CD4-positive, alpha-beta T cell (primary cell): ENCODE data around the gene CCR6. TPM values are rescaled to one million over a fixed set of nuclear protein-coding genes. Genes with fewer than 3 reads are reported as not detected.
"Not testable (repeated sequence)": the region's sequence is repeated elsewhere in the genome, so short reads cannot be mapped to it uniquely, and the experiment has no call there.

Source experiments
- ATAC-seq: fragments of 200-7000 bp; cut with Tn5 transposase; one replicate; pipeline ENCODE4 v1.10.0; 2022; ENCODE audit warnings: mild to moderate bottlenecking; ENCODE audit not compliant: poor library complexity
- CTCF ChIA-PET: fragments of 350-600 bp; sonication (Branson Sonifier 250); formaldehyde crosslinking; loops from one replicate; lab custom pipeline; 2021; ENCODE audit warnings: antibody characterized with exemption, inconsistent platforms; lab: Charles Lee
- POLR2A ChIA-PET: fragments of 350-600 bp; sonication (Branson Sonifier 250); formaldehyde crosslinking; loops from one replicate; lab custom pipeline; 2021; ENCODE audit warnings: antibody characterized with exemption, inconsistent platforms; lab: Charles Lee
- DNase-seq, 14 experiments: peaks; one replicate each; pipeline ENCODE4 v3.0.0-alpha.2; 2013 to 2020; ENCODE audit warnings: mixed read lengths in 2 of 14
- H3K27ac ChIP-seq, 2 donors: one replicate each; pipeline versions ENCODE4 v1.5.1 to v1.7.0; 2013; ENCODE audit warnings: low read length in 2 of 2, low read depth in 1 of 2, mild to moderate bottlenecking in 1 of 2
- H3K27me3 ChIP-seq, 2 experiments: 1 replicate in 1 of 2; 2 replicates in 1 of 2; pipeline versions ENCODE4 v1.6.1 to v1.7.0; 2013; ENCODE audit warnings: low read length in 2 of 2, control low read depth in 1 of 2, mild to moderate bottlenecking in 1 of 2, moderate library complexity in 1 of 2; ENCODE audit not compliant: insufficient read depth in 2 of 2, control insufficient read depth in 1 of 2
- H3K36me3 ChIP-seq: one replicate; pipeline ENCODE4 v1.6.1; 2013; ENCODE audit warnings: low read length, control low read depth; ENCODE audit not compliant: insufficient read depth
- H3K4me1 ChIP-seq: one replicate; pipeline ENCODE4 v1.6.1; 2013; ENCODE audit warnings: low read length, control low read depth; ENCODE audit not compliant: insufficient read depth
- H3K4me3 ChIP-seq: one replicate; pipeline ENCODE4 v1.5.1; 2013; ENCODE audit warnings: mild to moderate bottlenecking, low read length, moderate library complexity
- H3K9me3 ChIP-seq, 2 experiments: 1 replicate in 1 of 2; 2 replicates in 1 of 2; pipeline versions ENCODE4 v1.6.1 to v1.7.0; 2013; ENCODE audit warnings: low read length in 2 of 2, mild to moderate bottlenecking in 2 of 2, control low read depth in 1 of 2, moderate library complexity in 1 of 2; ENCODE audit not compliant: control insufficient read depth in 1 of 2, insufficient read depth in 1 of 2
- H3K27ac Mint-ChIP-seq: one replicate; pipeline ENCODE4 v1.8.0; 2020; ENCODE audit warnings: mixed read lengths
- H3K27me3 Mint-ChIP-seq: one replicate; pipeline ENCODE4 v1.8.0; 2021; ENCODE audit warnings: mixed read lengths
- H3K36me3 Mint-ChIP-seq: one replicate; pipeline ENCODE4 v1.8.0; 2021; ENCODE audit warnings: low read depth, mixed read lengths
- H3K4me1 Mint-ChIP-seq: one replicate; pipeline ENCODE4 v1.8.0; 2021; ENCODE audit warnings: low read depth, mixed read lengths
- H3K4me3 Mint-ChIP-seq: one replicate; pipeline ENCODE4 v1.8.0; 2020; ENCODE audit warnings: mild to moderate bottlenecking, mixed read lengths
- H3K9me3 Mint-ChIP-seq: one replicate; pipeline ENCODE4 v1.8.0; 2020; ENCODE audit warnings: mixed read lengths
- intact Hi-C, 2 experiments: fragments of 100-400 bp; cut with DNase I in 1 of 2; cut with micrococcal nuclease in 1 of 2; formaldehyde crosslinking; loops; one replicate each; pipeline versions ENCODE4 v1.15.1 to v1.9.0; 2023 to 2025; cut with DNase I, micrococcal nuclease
- total RNA-seq, 174 experiments: library from RNA in 2 of 174; stranded (reverse) in 2 of 174; gene quantifications; one replicate each; pipeline ENCODE4 v1.2.3 and lab custom pipeline; 2021 to 2026

The CCR6 gene
- total RNA-seq, 2 experiments from 2014 or later, result 13.6 to 15.9 TPM

- H3K4me3 ChIP-seq, ATAC-seq, H3K9me3 ChIP-seq, intact Hi-C loops, POLR2A ChIA-PET, H3K27ac Mint-ChIP-seq, H3K36me3 ChIP-seq, CTCF ChIA-PET, DNase-seq, H3K9me3 Mint-ChIP-seq, H3K36me3 Mint-ChIP-seq, H3K4me1 ChIP-seq, H3K27ac ChIP-seq, H3K4me3 Mint-ChIP-seq, H3K4me1 Mint-ChIP-seq, H3K27me3 ChIP-seq: not testable (repeated sequence)
- peaks cover 14% of the 10 kb centered on the region for H3K27me3 Mint-ChIP-seq
These were observed 49.1 kb downstream of the CCR6 start for GRCh38 chr6:167172011-167172410.

GRCh38 chr6:167177271-167177670 is 54.4 kb downstream of the CCR6 start:
- H3K36me3 ChIP-seq, H3K27ac Mint-ChIP-seq, H3K4me1 Mint-ChIP-seq, H3K9me3 ChIP-seq, CTCF ChIA-PET, H3K27ac ChIP-seq, H3K4me3 Mint-ChIP-seq, intact Hi-C loops, H3K36me3 Mint-ChIP-seq, H3K4me3 ChIP-seq, DNase-seq, H3K4me1 ChIP-seq, ATAC-seq, POLR2A ChIA-PET, H3K9me3 Mint-ChIP-seq, H3K27me3 ChIP-seq: not testable (repeated sequence)
- peaks cover 10% of the 10 kb centered on the region for H3K27me3 Mint-ChIP-seq

DNA sequence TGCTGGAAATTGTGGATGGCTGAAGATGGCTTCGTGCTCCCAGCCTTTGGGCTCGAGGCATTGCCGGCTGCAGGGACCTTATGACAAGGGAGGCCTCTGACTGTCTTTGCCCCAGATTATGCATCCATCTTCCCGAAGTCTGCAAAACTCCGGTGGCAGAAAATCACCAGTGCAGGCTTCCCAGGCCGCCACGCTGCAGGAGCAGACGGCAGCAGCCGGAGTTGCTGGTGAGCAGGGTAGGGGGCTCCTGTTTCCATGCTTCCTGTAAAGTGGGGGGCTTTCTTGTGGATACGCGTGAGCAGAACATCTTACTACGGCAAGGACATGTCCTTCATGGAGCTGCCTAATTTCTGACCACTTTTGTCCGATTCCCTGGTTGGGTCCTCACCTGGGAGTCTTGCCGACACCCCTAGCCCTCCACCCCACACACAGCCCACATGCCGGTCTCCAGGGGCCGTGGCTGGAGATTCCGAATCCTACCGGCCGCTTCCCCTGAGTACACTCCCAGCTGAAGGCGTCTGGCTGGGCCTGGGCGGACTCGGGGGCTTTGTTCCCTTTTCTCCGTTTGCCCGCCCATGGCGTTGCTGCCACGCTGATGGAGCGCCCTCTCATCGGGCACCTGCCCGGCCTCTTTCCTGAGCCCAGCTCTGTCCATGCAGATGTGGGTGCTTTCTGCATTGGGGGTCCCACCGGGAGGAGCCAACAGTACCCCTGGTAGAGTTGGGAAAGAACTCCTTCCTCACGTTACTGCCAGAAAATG is 56.2 kb downstream of the CCR6 start:
- H3K36me3 Mint-ChIP-seq, H3K27ac Mint-ChIP-seq, H3K27ac ChIP-seq, H3K4me3 ChIP-seq, H3K27me3 ChIP-seq, intact Hi-C loops, H3K9me3 ChIP-seq, H3K4me3 Mint-ChIP-seq, H3K9me3 Mint-ChIP-seq, POLR2A ChIA-PET, ATAC-seq, DNase-seq, CTCF ChIA-PET, H3K36me3 ChIP-seq, H3K27me3 Mint-ChIP-seq, H3K4me1 ChIP-seq, H3K4me1 Mint-ChIP-seq: not testable (repeated sequence)

GRCh38 chr6:167180086-167180485 is 57.2 kb downstream of the CCR6 start:
- H3K4me1 ChIP-seq, H3K27ac ChIP-seq, H3K9me3 Mint-ChIP-seq, H3K4me3 ChIP-seq, CTCF ChIA-PET, H3K27ac Mint-ChIP-seq, H3K4me3 Mint-ChIP-seq, H3K36me3 ChIP-seq, ATAC-seq, H3K36me3 Mint-ChIP-seq, H3K27me3 Mint-ChIP-seq, H3K9me3 ChIP-seq, POLR2A ChIA-PET, H3K27me3 ChIP-seq, DNase-seq, H3K4me1 Mint-ChIP-seq: not testable (repeated sequence)
- intact Hi-C loops, result loop anchor here (5.0 to 10.0 kb wide), 2 partner anchors 37 to 715 kb away; no protein-coding TSS in a partner anchor

DNA sequence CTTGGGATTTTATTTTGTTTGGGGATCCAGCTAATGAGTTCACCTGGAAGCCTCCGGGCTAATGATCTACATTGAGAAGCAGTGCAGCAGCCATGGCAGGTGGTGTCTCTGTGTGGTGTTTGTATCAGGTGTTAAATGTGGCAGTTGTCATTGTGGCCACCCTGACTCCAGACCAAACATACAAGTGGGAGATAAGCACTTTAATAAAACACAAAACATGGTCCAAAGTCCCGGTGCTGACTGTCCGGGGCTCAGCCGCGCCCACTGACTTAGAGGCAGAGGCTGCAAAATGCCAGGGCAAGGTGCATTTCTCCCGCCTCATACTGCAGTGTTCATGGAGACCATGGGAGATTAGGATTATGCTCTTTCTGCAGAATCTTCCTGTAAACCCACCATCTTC is 58.5 kb downstream of the CCR6 start:
- H3K27me3 ChIP-seq, DNase-seq, H3K9me3 Mint-ChIP-seq, H3K9me3 ChIP-seq, H3K4me1 Mint-ChIP-seq, H3K27ac ChIP-seq, CTCF ChIA-PET, H3K4me3 ChIP-seq, H3K27me3 Mint-ChIP-seq, H3K4me3 Mint-ChIP-seq, POLR2A ChIA-PET, H3K36me3 Mint-ChIP-seq, H3K27ac Mint-ChIP-seq, ATAC-seq, H3K4me1 ChIP-seq, H3K36me3 ChIP-seq: not testable (repeated sequence)
- intact Hi-C loops, result loop anchor here (5.0 to 10.0 kb wide), 2 partner anchors 36 to 713 kb away; no protein-coding TSS in a partner anchor
